ENCODE results near the gene CLECL1. TPM values are rescaled to one million over a fixed set of nuclear protein-coding genes. Genes with fewer than 3 reads are reported as not detected.
"Not testable (repeated sequence)": the region's sequence is repeated elsewhere in the genome, so short reads cannot be mapped to it uniquely, and the experiment has no call there.

CLECL1 gene
- total RNA-seq, 1 donor from 2014 or later = not detected

DNA sequence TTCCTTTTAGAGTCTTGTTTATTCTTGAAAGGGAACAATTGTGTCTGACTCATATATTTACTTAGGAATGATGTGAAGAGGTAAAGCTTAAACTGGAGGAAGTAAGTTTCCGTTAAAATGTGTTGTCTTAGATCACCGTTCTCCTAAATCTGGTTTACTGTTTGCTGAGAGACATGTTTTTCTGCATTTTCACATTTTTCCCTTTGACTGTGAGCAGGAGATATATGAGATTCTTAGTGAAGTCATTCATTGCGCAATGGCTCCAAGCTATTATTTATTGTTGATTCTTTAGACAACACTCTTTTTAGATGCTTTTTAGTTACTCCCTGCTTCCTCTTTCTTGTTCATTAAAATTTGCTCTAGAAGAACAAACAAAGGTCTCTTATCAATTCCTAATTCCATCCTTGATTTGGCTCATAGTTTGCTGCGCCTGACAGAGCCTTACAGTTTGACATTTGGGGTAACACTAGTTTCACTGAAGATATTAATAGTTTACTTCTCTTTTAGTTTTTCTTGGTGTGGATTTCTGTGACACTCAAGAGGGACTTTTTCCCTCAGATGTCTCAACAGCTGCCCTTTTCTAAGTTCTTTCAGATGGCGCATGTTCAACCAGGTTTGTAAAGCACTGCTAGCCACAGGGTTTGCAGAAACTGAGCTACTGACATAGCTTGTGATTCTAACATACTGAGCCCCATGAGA, 11.4 kb downstream of the CLECL1 start:
- Mint-ChIP-seq H3K36me3 (ENCODE audit: unreplicated experiment) (no peaks in the 10 kb centered on the region), H3K27me3 (ENCODE audit: unreplicated experiment) (no peaks in the 10 kb centered on the region), H3K4me1 (ENCODE audit: low read depth, unreplicated experiment) (no peaks in the 10 kb centered on the region), H3K4me3 (ENCODE audit: unreplicated experiment) (no peak overlapping the region), H3K9me3 (ENCODE audit: unreplicated experiment) (peaks cover 2% of the 10 kb centered on the region), H3K27ac (ENCODE audit: unreplicated experiment) (no peak overlapping the region)
- TF ChIP-seq, protein P1, sequence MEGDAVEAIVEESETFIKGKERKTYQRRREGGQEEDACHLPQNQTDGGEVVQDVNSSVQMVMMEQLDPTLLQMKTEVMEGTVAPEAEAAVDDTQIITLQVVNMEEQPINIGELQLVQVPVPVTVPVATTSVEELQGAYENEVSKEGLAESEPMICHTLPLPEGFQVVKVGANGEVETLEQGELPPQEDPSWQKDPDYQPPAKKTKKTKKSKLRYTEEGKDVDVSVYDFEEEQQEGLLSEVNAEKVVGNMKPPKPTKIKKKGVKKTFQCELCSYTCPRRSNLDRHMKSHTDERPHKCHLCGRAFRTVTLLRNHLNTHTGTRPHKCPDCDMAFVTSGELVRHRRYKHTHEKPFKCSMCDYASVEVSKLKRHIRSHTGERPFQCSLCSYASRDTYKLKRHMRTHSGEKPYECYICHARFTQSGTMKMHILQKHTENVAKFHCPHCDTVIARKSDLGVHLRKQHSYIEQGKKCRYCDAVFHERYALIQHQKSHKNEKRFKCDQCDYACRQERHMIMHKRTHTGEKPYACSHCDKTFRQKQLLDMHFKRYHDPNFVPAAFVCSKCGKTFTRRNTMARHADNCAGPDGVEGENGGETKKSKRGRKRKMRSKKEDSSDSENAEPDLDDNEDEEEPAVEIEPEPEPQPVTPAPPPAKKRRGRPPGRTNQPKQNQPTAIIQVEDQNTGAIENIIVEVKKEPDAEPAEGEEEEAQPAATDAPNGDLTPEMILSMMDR (IDR thresholded peaks at IDR 0.05; ENCODE audit: partially characterized antibody, unreplicated experiment) = no peak
- DNase-seq = no peak

GRCh38 chr12:9719790-9720189, 13.1 kb downstream of the CLECL1 start:
- DNase-seq = no peak
- TF ChIP-seq, protein P1 (IDR thresholded peaks at IDR 0.05; ENCODE audit: partially characterized antibody, unreplicated experiment) = no peak
- Mint-ChIP-seq H3K9me3 (ENCODE audit: unreplicated experiment) (peaks cover 2% of the 10 kb centered on the region), H3K27me3 (ENCODE audit: unreplicated experiment) (no peaks in the 10 kb centered on the region), H3K4me1 (ENCODE audit: low read depth, unreplicated experiment) (no peaks in the 10 kb centered on the region), H3K4me3 (ENCODE audit: unreplicated experiment) (no peak overlapping the region), H3K27ac (ENCODE audit: unreplicated experiment) (no peak overlapping the region), H3K36me3 (ENCODE audit: unreplicated experiment) (no peaks in the 10 kb centered on the region)

DNA sequence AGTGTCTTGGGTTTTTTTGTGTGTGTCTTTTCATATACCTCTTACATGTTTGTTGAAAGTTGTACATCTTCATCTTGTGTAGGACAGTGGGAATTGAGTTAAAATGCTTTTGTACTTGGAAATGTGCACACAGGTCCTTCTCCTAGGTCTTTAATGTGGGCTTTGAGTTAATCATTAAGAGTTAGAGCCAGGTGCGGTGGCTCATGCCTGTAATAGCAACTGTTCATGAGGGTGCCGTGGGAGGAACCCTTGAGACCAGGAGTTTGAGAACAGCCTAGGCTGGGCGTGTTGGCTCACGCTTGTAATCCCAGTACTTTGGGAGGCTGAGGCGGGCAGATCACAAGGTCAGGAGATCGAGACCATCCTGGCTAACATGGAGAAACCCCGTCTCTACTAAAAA, 13.9 kb downstream of the CLECL1 start:
- no peaks in the 10 kb centered on the region for H3K4me1 Mint-ChIP-seq (ENCODE audit: low read depth, unreplicated experiment)
- no peak overlapping the region for H3K27ac Mint-ChIP-seq (ENCODE audit: unreplicated experiment)
- peaks cover 2% of the 10 kb centered on the region for H3K9me3 Mint-ChIP-seq (ENCODE audit: unreplicated experiment)
- TF ChIP-seq, protein P1 (IDR thresholded peaks at IDR 0.05; ENCODE audit: partially characterized antibody, unreplicated experiment) = no peak
- H3K27me3 Mint-ChIP-seq (ENCODE audit: unreplicated experiment) = no peaks in the 10 kb centered on the region
- DNase-seq = no peak
- H3K4me3 Mint-ChIP-seq (ENCODE audit: unreplicated experiment) = no peak overlapping the region
- H3K36me3 Mint-ChIP-seq (ENCODE audit: unreplicated experiment) = no peaks in the 10 kb centered on the region

DNA sequence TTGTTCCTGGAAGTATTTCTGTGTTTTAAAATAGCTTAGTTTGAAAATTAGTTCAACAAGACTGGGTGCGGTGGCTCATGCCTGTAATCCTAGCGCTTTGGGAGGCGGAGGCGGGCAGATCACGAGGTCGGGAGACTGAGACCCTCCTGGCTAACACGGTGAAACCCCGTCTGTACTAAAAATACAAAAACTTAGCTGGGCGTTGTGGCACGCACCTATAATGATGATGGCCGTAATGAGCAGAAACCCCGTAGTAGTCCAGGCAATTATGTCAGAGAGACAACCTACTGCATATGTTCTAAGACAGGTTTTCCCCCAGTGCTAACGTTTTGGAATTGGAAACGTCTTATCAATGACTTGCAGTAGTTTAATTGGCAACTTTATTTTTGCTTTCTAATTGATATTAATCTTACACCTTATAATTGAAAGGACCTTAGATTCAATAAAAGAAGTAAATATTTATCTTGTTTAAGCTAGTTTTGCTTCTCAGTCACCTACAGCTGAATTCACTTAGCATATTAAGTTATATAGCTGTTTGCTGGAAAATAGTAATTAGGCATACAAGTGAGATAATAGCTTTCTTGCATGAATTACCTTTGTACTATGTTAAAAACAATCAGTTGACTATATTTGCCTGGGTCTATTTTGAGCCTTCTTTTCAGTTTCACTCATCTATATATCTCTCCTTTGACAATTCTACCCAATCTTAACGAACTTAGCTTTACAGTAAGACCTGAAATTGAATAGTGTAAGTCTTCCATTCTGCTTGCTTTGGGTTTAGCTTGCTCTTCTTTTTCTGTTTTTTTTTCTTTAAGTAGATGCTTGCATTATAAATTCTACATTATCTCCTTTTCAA, 15.6 kb downstream of the CLECL1 start:
- DNase-seq = no peak
- Mint-ChIP-seq H3K9me3 (ENCODE audit: unreplicated experiment) (peaks cover 2% of the 10 kb centered on the region), H3K27me3 (ENCODE audit: unreplicated experiment) (no peaks in the 10 kb centered on the region), H3K4me3 (ENCODE audit: unreplicated experiment) (no peak overlapping the region), H3K4me1 (ENCODE audit: low read depth, unreplicated experiment) (no peaks in the 10 kb centered on the region), H3K27ac (ENCODE audit: unreplicated experiment) (no peak overlapping the region), H3K36me3 (ENCODE audit: unreplicated experiment) (no peaks in the 10 kb centered on the region)
- TF ChIP-seq, protein P1 (IDR thresholded peaks at IDR 0.05; ENCODE audit: partially characterized antibody, unreplicated experiment) = no peak

DNA sequence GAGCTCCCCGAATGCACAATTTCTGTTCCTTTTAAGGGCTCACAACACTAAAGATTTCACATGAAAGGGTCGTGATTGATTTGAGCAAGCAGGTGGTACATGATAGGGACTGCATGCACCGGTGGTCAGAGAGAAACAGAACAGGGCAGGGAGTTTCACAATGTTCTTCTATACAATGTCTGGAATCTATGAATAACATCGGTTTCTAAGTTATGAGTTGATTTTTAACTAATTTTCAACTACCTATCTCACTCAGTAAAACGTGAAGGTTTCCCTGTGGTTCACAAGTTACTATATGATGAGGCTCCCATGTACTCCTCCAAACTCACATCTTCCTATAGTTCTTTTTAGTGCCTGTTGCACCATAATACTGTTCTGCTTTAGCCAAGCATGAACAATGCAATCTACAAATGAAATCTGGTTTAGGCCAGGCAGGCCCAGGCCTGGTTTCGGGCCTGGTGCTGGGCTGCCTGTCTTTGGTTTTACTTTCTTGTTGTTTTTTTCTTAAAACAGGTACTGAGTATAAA, 19.8 kb downstream of the CLECL1 start:
- H3K27ac Mint-ChIP-seq (ENCODE audit: unreplicated experiment); H3K9me3 Mint-ChIP-seq (ENCODE audit: unreplicated experiment); DNase-seq; H3K4me3 Mint-ChIP-seq (ENCODE audit: unreplicated experiment); H3K27me3 Mint-ChIP-seq (ENCODE audit: unreplicated experiment); H3K36me3 Mint-ChIP-seq (ENCODE audit: unreplicated experiment); H3K4me1 Mint-ChIP-seq (ENCODE audit: low read depth, unreplicated experiment): not testable (repeated sequence)

All from glutamatergic neuron (in vitro differentiated cells).